Endothelial cell of umbilical vein (primary cell): ENCODE data around the gene METTL16. TPM values are rescaled to one million over a fixed set of nuclear protein-coding genes. Genes with fewer than 3 reads are reported as not detected.

Source experiments
- BruUV-seq: library from RNA; stranded (reverse); fragments of 400-500 nt; replicated peaks from 2 replicates; lab custom pipeline; 2021; lab: Mats Ljungman, UMichigan
- CTCF ChIA-PET: fragments of 300-600, 350-600 bp; sonication (Branson Sonifier 250); formaldehyde crosslinking; loops from one replicate; lab custom pipeline; 2021; ENCODE audit warnings: antibody characterized with exemption, inconsistent platforms; lab: Charles Lee
- POLR2A ChIA-PET: fragments of 300-600, 350-600 bp; sonication (Branson Sonifier 250); formaldehyde crosslinking; loops from one replicate; lab custom pipeline; 2021; ENCODE audit warnings: antibody characterized with exemption, inconsistent platforms; lab: Charles Lee
- DNase-seq: peaks from one replicate; pipeline ENCODE4 v3.0.0-alpha.2; 2011; ENCODE audit warnings: low read depth, low spot score
- FAIRE-seq: peaks from 2 replicates; lab custom pipeline; 2011; peaks lifted over from hg19 to GRCh38; lab: Jason Lieb, UNC
- H2AFZ ChIP-seq: 2 replicates; pipeline ENCODE4 v1.6.0; 2012; ENCODE audit warnings: low read depth, low read length, control low read depth, inconsistent platforms
- H3K27ac ChIP-seq: 2 replicates; pipeline ENCODE4 v1.5.1; 2011; ENCODE audit warnings: low read depth, mild to moderate bottlenecking, control low read depth, low read length, moderate library complexity; ENCODE audit not compliant: insufficient read depth
- H3K27me3 ChIP-seq, 2 experiments: 2 replicates each; pipeline versions ENCODE4 v1.6.0 to v1.6.1; 2011; ENCODE audit warnings: low read length in 2 of 2, mixed read lengths in 1 of 2; ENCODE audit not compliant: control insufficient read depth in 2 of 2, insufficient read depth in 2 of 2
- H3K36me3 ChIP-seq, 2 experiments: 2 replicates in 1 of 2; 3 replicates in 1 of 2; pipeline ENCODE4 v1.5.1; 2011; ENCODE audit warnings: low read length in 2 of 2, mild to moderate bottlenecking in 1 of 2, moderate library complexity in 1 of 2; ENCODE audit not compliant: control insufficient read depth in 2 of 2, insufficient read depth in 2 of 2; ENCODE audit errors: extremely low read depth in 1 of 2
- H3K4me1 ChIP-seq: 3 replicates; pipeline ENCODE4 v1.5.1; 2011; ENCODE audit warnings: mild to moderate bottlenecking, low read length; ENCODE audit not compliant: control insufficient read depth, insufficient read depth; ENCODE audit errors: extremely low read depth
- H3K4me2 ChIP-seq: 2 replicates; pipeline ENCODE4 v1.6.1; 2011; ENCODE audit warnings: low read length, control low read depth, mixed read lengths; ENCODE audit not compliant: insufficient read depth
- H3K4me3 ChIP-seq, 3 experiments: fragments of 200-600 bp in 1 of 3; sonication (generic), shearing (Covaris generic) in 1 of 3; replicated peaks in 1 of 3; 2 replicates each; pipeline ENCODE4 v1.5.1; 2011 to 2016; ENCODE audit warnings: control low read depth in 3 of 3, low read length in 3 of 3, mild to moderate bottlenecking in 2 of 3, inconsistent platforms in 1 of 3, low read depth in 1 of 3, moderate library complexity in 1 of 3; ENCODE audit not compliant: insufficient read depth in 1 of 3
- H3K79me2 ChIP-seq: 2 replicates; pipeline ENCODE4 v1.6.0; 2012; ENCODE audit warnings: low read length, inconsistent platforms; ENCODE audit not compliant: control insufficient read depth, insufficient read depth
- H3K9ac ChIP-seq: replicated peaks from 2 replicates; pipeline ENCODE3; 2011; ENCODE audit warnings: low read length, control low read depth; ENCODE audit not compliant: insufficient read depth; ENCODE audit errors: extremely low read depth
- H3K9me1 ChIP-seq: replicated peaks from 3 replicates; pipeline ENCODE4 v1.6.0; 2011; ENCODE audit warnings: mild to moderate bottlenecking, low read length; ENCODE audit not compliant: control insufficient read depth, insufficient read depth; ENCODE audit errors: extremely low read depth
- H3K9me3 ChIP-seq: replicated peaks from 2 replicates; pipeline ENCODE4 v1.5.1; 2012; ENCODE audit warnings: low read length, inconsistent platforms; ENCODE audit not compliant: control insufficient read depth, insufficient read depth
- H4K20me1 ChIP-seq: replicated peaks from 2 replicates; pipeline ENCODE3; 2011; ENCODE audit warnings: mild to moderate bottlenecking, low read length; ENCODE audit not compliant: control insufficient read depth, insufficient read depth; ENCODE audit errors: extremely low read depth
- CTCF ChIP-seq, 2 donors: IDR thresholded peaks; 1 replicate in 1 of 2; 2 replicates in 1 of 2; pipeline ENCODE4 v1.5.1; 2011; ENCODE audit warnings: low read length in 2 of 2, mild to moderate bottlenecking in 2 of 2, moderate library complexity in 2 of 2, control low read depth in 1 of 2, inconsistent platforms in 1 of 2, low read depth in 1 of 2; ENCODE audit not compliant: insufficient read depth in 1 of 2; ENCODE audit errors: extremely low read depth in 1 of 2
- EZH2 ChIP-seq: IDR thresholded peaks from 2 replicates; pipeline ENCODE4 v1.6.1; 2012; ENCODE audit warnings: borderline replicate concordance, low read depth, mild to moderate bottlenecking, moderate library complexity, low read length, inconsistent platforms; ENCODE audit not compliant: severe bottlenecking
- FOS ChIP-seq: IDR thresholded peaks from 2 replicates; pipeline ENCODE4 v1.6.1; 2011; ENCODE audit warnings: mild to moderate bottlenecking, low read length, moderate library complexity, borderline replicate concordance; ENCODE audit not compliant: insufficient read depth
- GATA2 ChIP-seq: IDR thresholded peaks from 2 replicates; pipeline ENCODE4 v1.7.0; 2011; ENCODE audit warnings: low read depth, mild to moderate bottlenecking, moderate library complexity, mixed read lengths, low read length; ENCODE audit not compliant: insufficient read length, insufficient read depth
- JUN ChIP-seq: IDR thresholded peaks from 2 replicates; pipeline ENCODE4 v1.6.1; 2011; ENCODE audit warnings: borderline replicate concordance, low read depth; ENCODE audit not compliant: insufficient read length, insufficient read depth
- MAX ChIP-seq: IDR thresholded peaks from 2 replicates; pipeline ENCODE4 v1.6.1; 2011; ENCODE audit not compliant: insufficient read depth, insufficient read length
- MYC ChIP-seq: IDR thresholded peaks from one replicate; pipeline ENCODE4 v1.6.1; 2011; ENCODE audit warnings: mild to moderate bottlenecking, low read depth, low read length
- POLR2A ChIP-seq: IDR thresholded peaks from 2 replicates; pipeline ENCODE4 v1.6.1; 2012; ENCODE audit warnings: low read depth, mild to moderate bottlenecking, control low read depth, low read length
- POLR2AphosphoS5 ChIP-seq: IDR thresholded peaks from 2 replicates; pipeline ENCODE4 v1.6.1; 2012; ENCODE audit warnings: low read depth, mild to moderate bottlenecking, control low read depth, low read length, moderate library complexity; ENCODE audit not compliant: insufficient read depth
- dilution Hi-C: fragments of 300-500 bp; cut with MboI; formaldehyde crosslinking; loops from one replicate; pipeline ENCODE4 v1.15.0; 2019; ENCODE audit warnings: low sequenced_read_pairs; ENCODE audit not compliant: extremely low pct_ligation_motif_present
- intact Hi-C: fragments of 100-400 bp; cut with micrococcal nuclease; formaldehyde crosslinking; loops from one replicate; pipeline ENCODE4 v1.10.0; 2022
- polyA plus RNA-seq, 4 experiments: library from polyadenylated mRNA; depleted of rRNA in 3 of 4; stranded (reverse) in 3 of 4; unstranded in 1 of 4; fragments of >200 nt; gene quantifications; 2 replicates each; pipeline versions ENCODE4 v1.2.1 to v1.2.3, GENCODE V29; 2011 to 2012; ENCODE audit warnings: missing spikeins in 1 of 4
- total RNA-seq: library from RNA; stranded (reverse); gene quantifications from 2 replicates; pipeline ENCODE4 v1.2.3, GENCODE V29; 2021

METTL16 gene
- total and polyA plus RNA-seq, 2 donors (not counting 3 experiments of a cell fraction or from before 2014, with no cell fraction given) = 11.0 to 24.7 TPM

GRCh38 chr17:2372681-2373080, 139.0 kb downstream of the METTL16 start:
- Histone ChIP-seq H2AFZ (no peak overlapping the region), H3K4me1 (peaks cover 6% of the 10 kb centered on the region), H3K4me2 (no peak overlapping the region), H3K27ac (no peak overlapping the region), H3K9me1 (no peaks in the 10 kb centered on the region), H3K36me3 (peaks cover 0 to 23% of the 10 kb centered on the region in 2 experiments), H3K79me2 (no peaks in the 10 kb centered on the region), H3K9ac (no peak overlapping the region), H3K9me3 (no peaks in the 10 kb centered on the region), H3K27me3 (no peaks in the 10 kb centered on the region), H3K4me3 (no peak overlapping the region), H4K20me1 (no peaks in the 10 kb centered on the region)
- TF ChIP-seq JUN (no peak), POLR2AphosphoS5 (no peak), EZH2 (no peak), CTCF (IDR thresholded peaks at IDR 0.05; ENCODE audit: extremely low read depth in 1 of 2, insufficient read depth in 1 of 2, low read depth in 1 of 2, low read length in 2 of 2) (no peak), MYC (no peak), GATA2 (no peak), POLR2A (no peak), FOS (no peak), MAX (no peak)
- no TSS peak for BruUV-seq
- ChIA-PET POLR2A (no interaction called here), CTCF (interaction anchor here (0.8 to 6.4 kb wide), 4 partner anchors 9 to 43 kb away, joined by 3 to 47 read pairs (median 4); no protein-coding TSS in a partner anchor)
- FAIRE-seq = no peak
- DNase-seq = no peak
- dilution Hi-C loops = no loop called here
- intact Hi-C loops = no loop called here
